HFFc6 (cell line): ENCODE data around the gene CLDN6. TPM values are rescaled to one million over a fixed set of nuclear protein-coding genes. Genes with fewer than 3 reads are reported as not detected.

ENCODE experiments used
- DNase-seq: peaks from one replicate; pipeline ENCODE4 v3.0.0-alpha.2; 2018
- H3K27ac Mint-ChIP-seq: 2 replicates; pipeline ENCODE4 v1.8.0; 2020; ENCODE audit warnings: mild to moderate bottlenecking, mixed read lengths
- H3K27me3 Mint-ChIP-seq: 2 replicates; pipeline ENCODE4 v1.8.0; 2021; ENCODE audit warnings: mild to moderate bottlenecking, moderate library complexity, mixed read lengths; ENCODE audit not compliant: insufficient read depth
- H3K36me3 Mint-ChIP-seq: 2 replicates; pipeline ENCODE4 v1.8.0; 2021; ENCODE audit warnings: low read depth, mixed read lengths
- H3K4me1 Mint-ChIP-seq: 2 replicates; pipeline ENCODE4 v1.8.0; 2020; ENCODE audit warnings: low read depth, mixed read lengths
- H3K4me3 Mint-ChIP-seq: 2 replicates; pipeline ENCODE4 v1.8.0; 2020; ENCODE audit warnings: mild to moderate bottlenecking, moderate library complexity, mixed read lengths
- H3K9me3 Mint-ChIP-seq: 2 replicates; pipeline ENCODE4 v1.8.0; 2020; ENCODE audit warnings: mild to moderate bottlenecking, mixed read lengths
- CTCF ChIP-seq: fragments of 200-600 bp; sonication (generic); IDR thresholded peaks from 2 replicates; pipeline ENCODE4 v1.5.0; 2021; ENCODE audit warnings: antibody characterized with exemption, mild to moderate bottlenecking
- total RNA-seq, 6 experiments: library from RNA; stranded (reverse); fragmentation: NEBNext Ultra II Directional; extraction: Animal tissue kit (Norgen Biotek cat#: 25700); gene quantifications; 2 replicates in 1 of 6; 3 replicates in 5 of 6; pipeline ENCODE4 v1.2.3, GENCODE V29; 2021

CLDN6 gene
- total RNA-seq, 6 experiments from 2014 or later = 0.21 TPM; not detected in 5

DNA sequence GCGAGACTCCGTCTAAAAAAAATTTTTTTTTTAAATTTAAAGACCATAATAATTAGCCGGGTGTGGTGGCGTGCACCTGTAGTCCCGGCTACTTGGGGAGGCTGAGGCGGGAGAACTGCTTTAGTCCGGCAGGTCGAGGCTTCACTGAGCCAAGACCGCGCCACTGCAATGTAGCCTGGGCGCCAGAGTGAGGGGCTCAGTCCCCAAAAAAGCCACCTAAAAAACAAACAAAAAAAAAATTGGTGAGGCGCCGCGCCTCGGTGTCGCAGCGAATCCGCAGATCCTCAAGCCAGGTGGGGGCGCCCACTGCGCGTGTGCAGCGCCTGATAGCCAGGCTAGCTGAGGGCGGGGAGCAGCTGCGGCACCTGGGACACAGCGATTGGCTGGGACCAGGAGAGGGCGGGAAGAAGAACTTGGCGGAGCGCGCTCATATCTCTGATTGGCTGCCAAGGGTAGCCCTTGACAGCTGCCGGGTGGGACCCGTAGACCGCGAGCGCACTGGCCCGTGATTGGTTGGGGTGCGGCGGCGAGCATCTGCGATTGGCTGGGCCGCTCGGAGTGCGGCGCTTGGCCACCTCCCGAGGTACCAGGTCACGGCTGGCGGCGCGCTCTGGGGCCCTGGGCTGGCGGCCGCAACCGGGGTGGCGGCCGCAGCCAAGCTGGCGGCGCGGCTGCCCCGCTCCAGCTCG lies 14.3 kb downstream of the CLDN6 start:
- Mint-ChIP-seq H3K27ac (no peak overlapping the region), H3K9me3 (no peaks in the 10 kb centered on the region), H3K36me3 (no peaks in the 10 kb centered on the region), H3K27me3 (peaks cover 5% of the 10 kb centered on the region; the same call in 1 of the 2 replicates), H3K4me1 (peaks cover 5% of the 10 kb centered on the region; the same call in 1 of the 2 replicates), H3K4me3 (no peak overlapping the region)
- DNase-seq = peak; percentile 98
- peak; percentile 70 for TF ChIP-seq CTCF

GRCh38 chr16:3001316-3001715 lies 16.7 kb downstream of the CLDN6 start:
- Mint-ChIP-seq H3K27ac (no peak overlapping the region), H3K36me3 (no peaks in the 10 kb centered on the region), H3K4me3 (no peak overlapping the region), H3K27me3 (peaks cover 12% of the 10 kb centered on the region), H3K4me1 (no peaks in the 10 kb centered on the region), H3K9me3 (no peaks in the 10 kb centered on the region)
- TF ChIP-seq CTCF = 0 out of 2 replicates have a peak, but pooled peaks have one; percentile 8
- DNase-seq = no peak

GRCh38 chr16:3000540-3000939 lies 17.4 kb downstream of the CLDN6 start:
- no peak overlapping the region for H3K4me3 Mint-ChIP-seq
- no peak for DNase-seq
- H3K9me3 Mint-ChIP-seq = no peaks in the 10 kb centered on the region
- no peaks in the 10 kb centered on the region for H3K36me3 Mint-ChIP-seq
- H3K27me3 Mint-ChIP-seq = peaks cover 12% of the 10 kb centered on the region
- no peak overlapping the region for H3K27ac Mint-ChIP-seq
- no peak for TF ChIP-seq CTCF
- H3K4me1 Mint-ChIP-seq = no peaks in the 10 kb centered on the region

DNA sequence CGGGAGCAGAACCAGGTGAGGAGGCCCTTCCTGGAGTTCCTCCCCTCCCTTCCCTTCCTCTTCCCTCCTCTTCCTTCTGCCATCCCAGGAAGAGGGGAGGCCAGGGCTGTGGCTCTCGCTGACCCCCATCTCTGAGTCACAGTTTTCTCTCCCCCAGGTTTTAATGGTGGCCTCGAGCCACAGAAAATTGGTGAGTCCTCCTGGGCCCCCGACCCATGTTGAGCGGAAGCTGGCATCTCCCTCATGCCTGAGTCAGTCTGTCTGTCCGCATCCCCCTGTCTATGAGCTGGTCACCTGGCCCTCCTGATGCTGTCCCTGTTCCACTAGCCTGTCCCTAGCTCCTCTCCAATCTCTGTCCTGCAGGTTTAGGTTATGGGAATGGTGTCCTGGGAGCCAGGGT lies 18.1 kb downstream of the CLDN6 start:
- no peaks in the 10 kb centered on the region for H3K4me1 Mint-ChIP-seq
- H3K36me3 Mint-ChIP-seq = no peaks in the 10 kb centered on the region
- H3K27me3 Mint-ChIP-seq = peaks cover 14% of the 10 kb centered on the region
- no peaks in the 10 kb centered on the region for H3K9me3 Mint-ChIP-seq
- no peak for DNase-seq
- H3K27ac Mint-ChIP-seq = no peak overlapping the region
- H3K4me3 Mint-ChIP-seq = no peak overlapping the region
- TF ChIP-seq CTCF = no peak

DNA sequence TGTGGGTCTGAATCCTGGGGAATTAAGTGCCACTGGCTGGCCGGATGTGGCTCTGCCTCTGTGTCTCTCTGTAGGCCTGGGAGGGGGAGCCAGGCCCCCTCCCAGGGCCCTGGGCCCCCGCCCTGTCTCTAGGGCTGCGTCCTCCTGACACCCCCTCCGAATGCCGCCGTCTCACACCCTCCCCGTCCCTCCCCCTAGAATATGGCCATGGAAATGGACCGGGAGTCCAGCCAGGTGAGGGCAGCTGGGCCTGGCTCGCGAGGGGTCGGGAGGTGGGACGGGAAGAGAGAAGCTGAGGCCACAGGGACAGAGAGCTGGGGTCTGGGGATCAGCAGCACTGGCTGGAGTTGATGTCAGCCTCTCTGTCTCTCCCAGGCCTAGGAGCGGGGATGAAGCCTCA lies 21.7 kb downstream of the CLDN6 start:
- Mint-ChIP-seq H3K27me3 (peaks cover 18% of the 10 kb centered on the region), H3K4me1 (no peaks in the 10 kb centered on the region), H3K9me3 (no peaks in the 10 kb centered on the region), H3K4me3 (no peak overlapping the region), H3K36me3 (no peaks in the 10 kb centered on the region), H3K27ac (no peak overlapping the region)
- TF ChIP-seq CTCF = no peak
- no peak for DNase-seq
